Spinal cord (tissue), 10 donors: ENCODE results near the gene SHISA6. TPM values are rescaled to one million over a fixed set of nuclear protein-coding genes. Genes with fewer than 3 reads are reported as not detected.

Experiments used
- DNase-seq, 6 donors: peaks; one replicate each; pipeline versions ENCODE4 v3.0.0 to v3.0.0-alpha.2; 2013 to 2015; ENCODE audit warnings: low spot score in 6 of 6, low read depth in 4 of 6
- H3K27ac ChIP-seq: one replicate; pipeline ENCODE4 v1.5.1; 2013; ENCODE audit warnings: low read depth, low read length, control low read depth
- H3K27me3 ChIP-seq: one replicate; pipeline ENCODE4 v1.6.1; 2013; ENCODE audit warnings: low read length; ENCODE audit not compliant: control insufficient read depth, insufficient read depth
- H3K36me3 ChIP-seq: one replicate; pipeline ENCODE4 v1.6.1; 2013; ENCODE audit warnings: low read length; ENCODE audit not compliant: control insufficient read depth, insufficient read depth
- H3K4me1 ChIP-seq: one replicate; pipeline ENCODE4 v1.6.1; 2013; ENCODE audit warnings: low read length; ENCODE audit not compliant: control insufficient read depth, insufficient read depth
- H3K4me3 ChIP-seq: one replicate; pipeline ENCODE4 v1.5.1; 2013; ENCODE audit warnings: low read depth, low read length, control low read depth
- H3K9me3 ChIP-seq: one replicate; pipeline ENCODE4 v1.6.1; 2013; ENCODE audit warnings: low read length; ENCODE audit not compliant: control insufficient read depth, insufficient read depth
- WGBS: methylation state at CpG from one replicate; pipeline ENCODE4 v1.1.5; 2013; ENCODE audit warnings: missing lambda C conversion rate; ENCODE audit not compliant: insufficient coverage; 5-methylcytosine and 5-hydroxymethylcytosine counted together
- polyA plus RNA-seq, 2 donors: library from polyadenylated mRNA; unstranded; fragments of 120-200 nt; gene quantifications; one replicate each; pipeline ENCODE4 v1.2.1, GENCODE V29; 2013; ENCODE audit not compliant: insufficient read length in 2 of 2
- total RNA-seq, 2 donors: library from RNA; depleted of rRNA in 1 of 2; stranded (reverse); fragments of 120-200 nt in 1 of 2; fragments of >200 nt in 1 of 2; gene quantifications; one replicate each; pipeline versions ENCODE4 v1.2.3 to v1.2.4, GENCODE V29; 2013 to 2014
- donor health status: healthy.

Gene SHISA6
- total and polyA plus RNA-seq, 4 donors = 15.5 to 104 (median 44.3) TPM

- peak in 1 of 6 donors; percentile 74 for DNase-seq
- no peaks in the 10 kb centered on the region for H3K36me3 ChIP-seq
- no peaks in the 10 kb centered on the region for H3K4me1 ChIP-seq
- no peak overlapping the region for H3K4me3 ChIP-seq
- 72% methylated on average over 3 of the region's 5 CpGs for WGBS
- no peaks in the 10 kb centered on the region for H3K27me3 ChIP-seq
- no peaks in the 10 kb centered on the region for H3K9me3 ChIP-seq
- no peak overlapping the region for H3K27ac ChIP-seq
Observed at GRCh38 chr17:11353601-11354000, 112.6 kb downstream of the SHISA6 start.

GRCh38 chr17:11356371-11356770 lies 115.4 kb downstream of the SHISA6 start:
- 100% methylated on average over 1 of the region's 2 CpGs for WGBS
- Histone ChIP-seq H3K27ac (no peak overlapping the region), H3K4me1 (no peaks in the 10 kb centered on the region), H3K4me3 (no peak overlapping the region), H3K9me3 (no peaks in the 10 kb centered on the region), H3K27me3 (no peaks in the 10 kb centered on the region), H3K36me3 (no peaks in the 10 kb centered on the region)
- DNase-seq = peak in 1 of 6 donors; percentile 13

GRCh38 chr17:11363565-11364117 lies 122.6 kb downstream of the SHISA6 start:
- no peak for DNase-seq
- 100% methylated on average over 2 of the region's 5 CpGs for WGBS
- H3K4me3 ChIP-seq = no peak overlapping the region

GRCh38 chr17:11366272-11366850 lies 125.3 kb downstream of the SHISA6 start:
- no peak for DNase-seq
- no peaks in the 10 kb centered on the region for H3K27me3 ChIP-seq
- no peaks in the 10 kb centered on the region for H3K36me3 ChIP-seq
- H3K4me1 ChIP-seq = peaks cover 8% of the 10 kb centered on the region
- no peaks in the 10 kb centered on the region for H3K9me3 ChIP-seq
- no peak overlapping the region for H3K4me3 ChIP-seq
- 74% methylated on average over 4 of the region's 4 CpGs for WGBS
- H3K27ac ChIP-seq = no peak overlapping the region

More at GRCh38 chr17:11363565-11364117, 122.6 kb downstream of the SHISA6 start:
- Histone ChIP-seq H3K27ac (no peak overlapping the region), H3K27me3 (no peaks in the 10 kb centered on the region), H3K4me1 (no peaks in the 10 kb centered on the region), H3K36me3 (no peaks in the 10 kb centered on the region), H3K9me3 (no peaks in the 10 kb centered on the region)

GRCh38 chr17:11369575-11369974 lies 128.6 kb downstream of the SHISA6 start:
- Histone ChIP-seq H3K27ac (peak overlapping the region; percentile 40), H3K4me3 (no peak overlapping the region), H3K9me3 (no peaks in the 10 kb centered on the region), H3K4me1 (peaks cover 8% of the 10 kb centered on the region), H3K27me3 (no peaks in the 10 kb centered on the region), H3K36me3 (no peaks in the 10 kb centered on the region)
- DNase-seq = peak; percentile 53 to 92 (median 74)
- 18% methylated on average over 6 of the region's 6 CpGs for WGBS

GRCh38 chr17:11372692-11373091 lies 131.7 kb downstream of the SHISA6 start:
- Histone ChIP-seq H3K27me3 (no peaks in the 10 kb centered on the region), H3K27ac (no peak overlapping the region), H3K4me3 (no peak overlapping the region), H3K4me1 (peaks cover 8% of the 10 kb centered on the region), H3K9me3 (no peaks in the 10 kb centered on the region), H3K36me3 (no peaks in the 10 kb centered on the region)
- WGBS = 33% methylated on average over 2 of the region's 3 CpGs
- DNase-seq = peak in 3 of 6 donors; percentile 17 to 75 (median 45)

- Histone ChIP-seq H3K4me1 (no peaks in the 10 kb centered on the region), H3K27ac (no peak overlapping the region), H3K4me3 (no peak overlapping the region), H3K27me3 (no peaks in the 10 kb centered on the region), H3K9me3 (no peaks in the 10 kb centered on the region), H3K36me3 (no peaks in the 10 kb centered on the region)
- DNase-seq = no peak
- WGBS = no CpG with 5 or more reads among the region's 6 CpGs
Observed at GRCh38 chr17:11378506-11378905, 137.5 kb downstream of the SHISA6 start.

- no peak overlapping the region for H3K27ac ChIP-seq
- 79% methylated on average over 5 of the region's 7 CpGs for WGBS
- H3K9me3 ChIP-seq = no peaks in the 10 kb centered on the region
- no peaks in the 10 kb centered on the region for H3K4me1 ChIP-seq
- H3K4me3 ChIP-seq = no peak overlapping the region
- DNase-seq = no peak
- H3K36me3 ChIP-seq = no peaks in the 10 kb centered on the region
- H3K27me3 ChIP-seq = no peaks in the 10 kb centered on the region
Observed at GRCh38 chr17:11380761-11381160, 139.7 kb downstream of the SHISA6 start.

GRCh38 chr17:11383157-11383556 lies 142.1 kb downstream of the SHISA6 start:
- no CpG with 5 or more reads among the region's 5 CpGs for WGBS
- H3K36me3 ChIP-seq = no peaks in the 10 kb centered on the region
- no peaks in the 10 kb centered on the region for H3K9me3 ChIP-seq
- H3K4me3 ChIP-seq = no peak overlapping the region
- no peak for DNase-seq
- no peak overlapping the region for H3K27ac ChIP-seq
- H3K27me3 ChIP-seq = no peaks in the 10 kb centered on the region
- H3K4me1 ChIP-seq = peaks cover 3% of the 10 kb centered on the region

- WGBS = 100% methylated on average over 1 of the region's 3 CpGs
- H3K27me3 ChIP-seq = no peaks in the 10 kb centered on the region
Observed at GRCh38 chr17:11384131-11384530, 143.1 kb downstream of the SHISA6 start.

More at GRCh38 chr17:11384131-11384530, 143.1 kb downstream of the SHISA6 start:
- DNase-seq = no peak
- Histone ChIP-seq H3K9me3 (no peaks in the 10 kb centered on the region), H3K36me3 (no peaks in the 10 kb centered on the region), H3K4me3 (no peak overlapping the region), H3K4me1 (peaks cover 3% of the 10 kb centered on the region), H3K27ac (no peak overlapping the region)
